ENCODE results near the gene ADAMTSL4.
"Not testable (repeated sequence)": the region's sequence is repeated elsewhere in the genome, so short reads cannot be mapped to it uniquely, and the experiment has no call there.

ADAMTSL4 gene

DNA sequence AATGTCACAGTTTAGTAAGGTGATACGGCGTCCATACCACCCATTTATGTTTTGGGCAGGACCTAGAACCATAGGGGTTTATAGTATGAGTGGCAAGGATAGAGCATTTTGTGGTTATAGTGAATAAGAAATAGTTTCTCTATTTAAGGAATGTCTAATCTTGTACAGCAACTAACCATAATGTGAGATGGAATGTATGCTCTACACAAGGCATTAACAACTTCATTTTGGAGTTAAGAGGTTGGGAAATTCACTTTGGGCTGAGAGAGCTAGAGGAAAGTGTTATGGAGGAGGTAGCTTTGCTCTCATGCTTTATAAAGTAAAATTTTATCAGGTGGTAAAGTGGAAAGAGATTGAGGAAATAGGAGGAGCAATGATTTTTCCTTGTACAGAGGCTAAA lies 33.2 kb downstream of the ADAMTSL4 start:
- no peak for DNase-seq (ENCODE audit: low read depth in 3 of 3)

GRCh38 chr1:150596095-150596892 lies 47.1 kb downstream of the ADAMTSL4 start:
- no peak for DNase-seq (ENCODE audit: low read depth in 3 of 3)

GRCh38 chr1:150596976-150597375 lies 47.8 kb downstream of the ADAMTSL4 start:
- DNase-seq (ENCODE audit: low read depth in 3 of 3): no peak

- not testable (repeated sequence) for DNase-seq (ENCODE audit: low read depth in 3 of 3)
These were observed 49.1 kb downstream of the ADAMTSL4 start for GRCh38 chr1:150598346-150598745.

- no peak for DNase-seq (ENCODE audit: low read depth in 3 of 3)
These were observed 52.3 kb downstream of the ADAMTSL4 start for GRCh38 chr1:150601540-150601939.

DNA sequence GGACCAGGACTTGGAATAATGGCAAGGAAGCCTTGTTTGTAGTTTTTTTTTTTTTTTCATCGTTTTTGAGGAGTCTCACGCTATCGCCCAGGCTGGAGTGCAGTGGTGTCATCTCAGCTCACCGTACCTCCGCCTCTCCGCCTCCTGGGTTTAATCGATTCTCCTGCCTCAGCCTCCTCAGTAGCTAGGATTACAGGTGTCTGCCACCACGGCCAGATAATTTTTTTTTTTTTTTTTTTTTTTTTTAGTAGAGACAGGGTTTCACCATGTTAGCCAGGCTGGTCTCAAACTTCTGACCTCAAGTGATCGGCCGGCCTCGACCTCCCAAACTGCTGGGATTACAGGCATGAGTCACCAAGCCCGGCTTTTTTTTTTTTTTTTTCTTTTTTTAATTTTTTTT lies 53.2 kb downstream of the ADAMTSL4 start:
- DNase-seq (ENCODE audit: low read depth in 3 of 3): not testable (repeated sequence)

- DNase-seq (ENCODE audit: low read depth in 3 of 3): no peak
These were observed 54.5 kb downstream of the ADAMTSL4 start for GRCh38 chr1:150603711-150604110.

- DNase-seq (ENCODE audit: low read depth in 3 of 3): no peak
These were observed 55.0 kb downstream of the ADAMTSL4 start for GRCh38 chr1:150604226-150604588.

DNA sequence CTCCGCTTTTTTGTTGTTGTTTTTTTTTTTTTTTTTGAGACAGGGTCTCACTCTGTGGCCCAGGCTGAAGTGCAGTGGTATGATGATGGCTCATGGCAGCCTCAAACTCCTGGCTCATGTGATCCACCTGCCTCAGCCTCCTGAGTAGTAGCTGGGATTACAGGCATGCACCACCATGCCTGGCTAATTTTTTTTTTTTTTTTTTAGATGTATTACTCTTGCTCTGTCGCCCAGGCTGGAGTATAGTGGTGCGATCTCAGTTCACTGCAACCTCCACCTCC lies 56.2 kb downstream of the ADAMTSL4 start:
- not testable (repeated sequence) for DNase-seq (ENCODE audit: low read depth in 3 of 3)

DNA sequence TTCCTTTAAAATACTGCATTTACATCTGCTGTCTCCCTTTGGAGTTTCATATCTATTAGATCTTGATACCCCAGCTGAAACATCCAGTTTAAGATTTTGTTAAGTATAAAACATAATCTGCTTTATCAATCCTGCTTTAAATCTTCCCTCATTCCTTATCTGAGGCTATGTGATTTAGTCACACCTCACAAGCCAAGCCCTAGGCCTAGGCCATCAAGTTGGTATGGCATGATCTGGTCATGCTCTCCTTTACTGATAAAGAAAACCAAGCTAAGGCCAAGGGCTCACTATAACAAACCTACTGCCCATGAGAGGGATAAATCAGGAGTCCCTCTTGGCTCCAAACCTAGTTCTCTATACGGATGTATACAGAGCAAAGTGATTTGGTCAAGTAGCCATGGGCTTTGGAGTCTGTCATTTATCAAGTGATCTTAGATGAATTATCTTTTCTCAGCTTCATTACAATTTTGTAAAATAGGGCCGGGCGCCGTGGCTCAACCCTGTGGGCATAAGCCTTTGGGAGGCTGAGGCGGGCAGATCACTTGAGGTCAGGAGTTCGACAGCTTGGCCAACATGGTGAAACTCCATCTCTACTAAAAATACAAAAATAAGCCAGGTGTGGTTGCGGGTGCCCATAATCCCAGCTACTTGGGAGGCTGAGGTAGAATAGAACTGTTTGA lies 57.4 kb downstream of the ADAMTSL4 start:
- no peak for DNase-seq (ENCODE audit: low read depth in 3 of 3)

DNA sequence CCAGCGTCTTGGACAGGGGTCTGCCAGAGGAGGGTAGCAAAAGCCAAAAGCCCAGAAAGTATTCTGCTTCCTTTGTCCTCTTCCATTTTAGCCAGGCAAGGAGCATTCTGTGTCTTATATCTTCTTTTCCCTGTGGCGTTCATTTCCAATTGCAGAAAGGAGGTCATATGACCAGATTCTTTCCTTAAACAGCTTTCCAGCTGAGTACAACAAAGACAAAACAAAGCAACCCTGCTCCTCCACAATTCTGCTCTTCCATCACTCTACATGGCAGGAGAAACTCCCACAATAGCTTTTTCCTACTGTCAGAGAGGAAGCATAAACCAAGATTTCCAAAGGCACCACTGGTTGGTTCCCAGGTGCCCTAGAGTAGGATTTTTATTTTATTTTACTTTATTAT lies 60.5 kb downstream of the ADAMTSL4 start:
- no peak for DNase-seq (ENCODE audit: low read depth in 3 of 3)
